HepG2 (cell line): ENCODE results near the gene STX4. TPM values are rescaled to one million over a fixed set of nuclear protein-coding genes. Genes with fewer than 3 reads are reported as not detected.

Experiments
- CENPX ChIP-seq: sonication (generic); formaldehyde crosslinking; IDR thresholded peaks from 2 replicates; pipeline ENCODE4 v1.9.0; 2021; ENCODE audit warnings: mild to moderate bottlenecking, missing genetic modification reagents, moderate library complexity
- CREB1 ChIP-seq, 2 experiments: fragments of 450-650 bp in 1 of 2; IDR thresholded peaks; 2 replicates each; pipeline ENCODE4 v1.6.1; 2016 to 2017; ENCODE audit warnings: control low read depth in 1 of 2, mild to moderate bottlenecking in 1 of 2, missing compliant biosample characterization in 1 of 2, missing genetic modification characterization in 1 of 2
- HNF4G ChIP-seq, 2 experiments: sonication (generic) in 1 of 2; formaldehyde crosslinking in 1 of 2; IDR thresholded peaks; 2 replicates each; pipeline versions ENCODE4 v1.4.0 to v1.6.1; 2011 to 2020; ENCODE audit warnings: borderline replicate concordance in 2 of 2, low read depth in 2 of 2, mild to moderate bottlenecking in 2 of 2, low read length in 1 of 2, missing genetic modification reagents in 1 of 2, moderate library complexity in 1 of 2
- KLF13 ChIP-seq: sonication (generic); formaldehyde crosslinking; IDR thresholded peaks from 2 replicates; pipeline ENCODE4 v1.4.0; 2020; ENCODE audit warnings: mild to moderate bottlenecking, missing genetic modification reagents
- RORA ChIP-seq: sonication (generic); formaldehyde crosslinking; IDR thresholded peaks from 2 replicates; pipeline ENCODE4 v1.5.0; 2020; ENCODE audit warnings: mild to moderate bottlenecking, missing genetic modification reagents, moderate library complexity
- TBP ChIP-seq: sonication (generic); formaldehyde crosslinking; IDR thresholded peaks from 2 replicates; pipeline ENCODE4 v1.5.0; 2020; ENCODE audit warnings: missing genetic modification reagents
- ZNF496 ChIP-seq: sonication (generic); formaldehyde crosslinking; IDR thresholded peaks from 2 replicates; pipeline ENCODE4 v1.8.1; 2023; ENCODE audit warnings: mild to moderate bottlenecking, moderate library complexity, missing genetic modification reagents; ENCODE audit not compliant: insufficient replicate concordance
- ZNF605 ChIP-seq: sonication (generic); formaldehyde crosslinking; IDR thresholded peaks from 2 replicates; pipeline ENCODE4 v1.8.0; 2022; ENCODE audit warnings: mild to moderate bottlenecking, missing genetic modification reagents
- ZNF709 ChIP-seq: sonication (generic); formaldehyde crosslinking; IDR thresholded peaks from 2 replicates; pipeline ENCODE4 v1.5.0; 2020; ENCODE audit warnings: mild to moderate bottlenecking, missing genetic modification reagents
- ZNF850 ChIP-seq: sonication (generic); formaldehyde crosslinking; conservative IDR thresholded peaks from 2 replicates; pipeline ENCODE4 v1.9.0; 2021; ENCODE audit warnings: mild to moderate bottlenecking, missing genetic modification reagents
- polyA plus RNA-seq, 8 experiments: library from polyadenylated mRNA; depleted of rRNA in 3 of 8; stranded (reverse) in 7 of 8; unstranded in 1 of 8; fragments of >200 nt; fragmentation: Illumina TruSeq in 4 of 8; extraction: Trizol in 4 of 8; gene quantifications; 2 replicates each; pipeline versions ENCODE4 v1.2.1 to v1.2.3, GENCODE V29; 2011 to 2016; ENCODE audit warnings: low read depth in 4 of 8, missing spikeins in 1 of 8, mixed read lengths in 1 of 8; ENCODE audit not compliant: insufficient read depth in 1 of 8
- total RNA-seq, 5 experiments: library from RNA; depleted of rRNA; stranded (reverse); fragments of >200 nt; fragmentation: Illumina TruSeq; extraction: Trizol; gene quantifications; 2 replicates each; pipeline ENCODE4 v1.2.3, GENCODE V29; 2016; ENCODE audit warnings: low read depth in 1 of 5
- TF ChIP-seq, protein P1 (sequence below), 2 experiments: fragments of 450-650 bp in 1 of 2; sonication (generic) in 1 of 2; formaldehyde crosslinking in 1 of 2; IDR thresholded peaks; 2 replicates each; pipeline versions ENCODE4 v1.6.1 to v1.8.0; 2016 to 2022; ENCODE audit warnings: antibody characterized with exemption in 1 of 2, mild to moderate bottlenecking in 1 of 2, missing genetic modification reagents in 1 of 2
- TF ChIP-seq, protein P2 (sequence below): sonication (generic); formaldehyde crosslinking; IDR thresholded peaks from 2 replicates; pipeline ENCODE4 v1.4.0; 2020; ENCODE audit warnings: missing genetic modification reagents
- TF ChIP-seq, protein P3 (sequence below), 2 experiments: sonication (generic) in 1 of 2; formaldehyde crosslinking in 1 of 2; IDR thresholded peaks; 2 replicates each; pipeline versions ENCODE4 v1.4.0 to v1.6.1; 2018 to 2020; ENCODE audit warnings: missing genetic modification reagents in 2 of 2, borderline replicate concordance in 1 of 2, low read depth in 1 of 2, mild to moderate bottlenecking in 1 of 2, missing biosample characterization in 1 of 2
- TF ChIP-seq, protein P4 (sequence below): sonication (generic); formaldehyde crosslinking; IDR thresholded peaks from 2 replicates; pipeline ENCODE4 v1.4.0; 2020; ENCODE audit warnings: missing genetic modification reagents; ENCODE audit errors: not compliant biosample characterization

Gene STX4
- total and polyA plus RNA-seq, 2 of the 13 experiments (the other 11 are each of a cell fraction or from before 2014, with no cell fraction given) = 29.2 to 34.6 TPM

DNA sequence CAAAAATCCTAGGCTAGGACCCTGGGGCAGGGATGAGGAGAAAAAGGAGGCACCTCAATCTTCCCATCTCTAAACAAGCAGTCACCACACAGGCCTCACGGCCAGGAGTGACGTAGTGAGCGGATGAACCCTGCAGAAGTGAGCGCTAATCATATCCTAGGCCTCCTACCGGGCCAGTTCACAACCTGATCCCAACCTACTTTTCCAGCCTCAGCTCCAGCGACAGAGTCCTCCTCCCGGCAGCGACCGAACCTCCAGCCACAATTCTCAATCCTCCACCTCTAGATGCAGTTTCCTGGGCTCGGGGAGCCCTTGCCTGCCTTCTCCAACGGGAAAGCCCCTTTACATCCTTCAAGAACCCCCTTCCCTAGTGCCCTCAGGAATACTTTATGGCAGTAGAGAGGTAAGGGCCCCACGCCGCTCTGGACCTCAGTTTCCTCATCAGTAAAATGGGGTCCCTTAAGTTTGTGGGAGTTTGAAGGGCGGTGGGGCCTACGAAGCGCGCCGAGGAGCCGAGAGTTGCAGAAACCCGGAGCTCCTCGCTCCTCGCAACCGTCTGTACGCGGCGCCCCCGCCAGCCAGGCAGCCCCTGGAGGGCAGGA is 39.3 kb downstream of the STX4 start (continued):
- TF ChIP-seq, protein P1, sequence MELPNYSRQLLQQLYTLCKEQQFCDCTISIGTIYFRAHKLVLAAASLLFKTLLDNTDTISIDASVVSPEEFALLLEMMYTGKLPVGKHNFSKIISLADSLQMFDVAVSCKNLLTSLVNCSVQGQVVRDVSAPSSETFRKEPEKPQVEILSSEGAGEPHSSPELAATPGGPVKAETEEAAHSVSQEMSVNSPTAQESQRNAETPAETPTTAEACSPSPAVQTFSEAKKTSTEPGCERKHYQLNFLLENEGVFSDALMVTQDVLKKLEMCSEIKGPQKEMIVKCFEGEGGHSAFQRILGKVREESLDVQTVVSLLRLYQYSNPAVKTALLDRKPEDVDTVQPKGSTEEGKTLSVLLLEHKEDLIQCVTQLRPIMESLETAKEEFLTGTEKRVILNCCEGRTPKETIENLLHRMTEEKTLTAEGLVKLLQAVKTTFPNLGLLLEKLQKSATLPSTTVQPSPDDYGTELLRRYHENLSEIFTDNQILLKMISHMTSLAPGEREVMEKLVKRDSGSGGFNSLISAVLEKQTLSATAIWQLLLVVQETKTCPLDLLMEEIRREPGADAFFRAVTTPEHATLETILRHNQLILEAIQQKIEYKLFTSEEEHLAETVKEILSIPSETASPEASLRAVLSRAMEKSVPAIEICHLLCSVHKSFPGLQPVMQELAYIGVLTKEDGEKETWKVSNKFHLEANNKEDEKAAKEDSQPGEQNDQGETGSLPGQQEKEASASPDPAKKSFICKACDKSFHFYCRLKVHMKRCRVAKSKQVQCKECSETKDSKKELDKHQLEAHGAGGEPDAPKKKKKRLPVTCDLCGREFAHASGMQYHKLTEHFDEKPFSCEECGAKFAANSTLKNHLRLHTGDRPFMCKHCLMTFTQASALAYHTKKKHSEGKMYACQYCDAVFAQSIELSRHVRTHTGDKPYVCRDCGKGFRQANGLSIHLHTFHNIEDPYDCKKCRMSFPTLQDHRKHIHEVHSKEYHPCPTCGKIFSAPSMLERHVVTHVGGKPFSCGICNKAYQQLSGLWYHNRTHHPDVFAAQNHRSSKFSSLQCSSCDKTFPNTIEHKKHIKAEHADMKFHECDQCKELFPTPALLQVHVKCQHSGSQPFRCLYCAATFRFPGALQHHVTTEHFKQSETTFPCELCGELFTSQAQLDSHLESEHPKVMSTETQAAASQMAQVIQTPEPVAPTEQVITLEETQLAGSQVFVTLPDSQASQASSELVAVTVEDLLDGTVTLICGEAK (IDR thresholded peaks at IDR 0.05) = no peak
- TF ChIP-seq, protein P1 (CRISPR knock-in tag; IDR thresholded peaks at IDR 0.05) = no peak
- TF ChIP-seq RORA (CRISPR knock-in tag) (peak; percentile 25; the same call in 1 of the 2 replicates), TBP (no peak), HNF4G (IDR thresholded peaks at IDR 0.05; ENCODE audit: borderline replicate concordance, low read depth, low read length) (no peak), HNF4G (CRISPR knock-in tag; IDR thresholded peaks at IDR 0.05; ENCODE audit: borderline replicate concordance, low read depth) (no peak), ZNF496 (CRISPR knock-in tag) (no peak), CENPX (CRISPR knock-in tag) (0 out of 2 replicates have a peak, but pooled peaks have one; percentile 29), ZNF605 (CRISPR knock-in tag) (peak; percentile 81), CREB1 (IDR thresholded peaks at IDR 0.05) (peak; percentile 75), CREB1 (CRISPR knock-in tag; IDR thresholded peaks at IDR 0.05) (0 out of 2 replicates have a peak, but pooled peaks have one; percentile 43), KLF13 (no peak), ZNF850 (CRISPR knock-in tag) (0 out of 2 replicates have a peak, but pooled peaks have one; percentile 30), ZNF709 (CRISPR knock-in tag) (peak; percentile 54; the same call in 1 of the 2 replicates)
- TF ChIP-seq, protein P2, sequence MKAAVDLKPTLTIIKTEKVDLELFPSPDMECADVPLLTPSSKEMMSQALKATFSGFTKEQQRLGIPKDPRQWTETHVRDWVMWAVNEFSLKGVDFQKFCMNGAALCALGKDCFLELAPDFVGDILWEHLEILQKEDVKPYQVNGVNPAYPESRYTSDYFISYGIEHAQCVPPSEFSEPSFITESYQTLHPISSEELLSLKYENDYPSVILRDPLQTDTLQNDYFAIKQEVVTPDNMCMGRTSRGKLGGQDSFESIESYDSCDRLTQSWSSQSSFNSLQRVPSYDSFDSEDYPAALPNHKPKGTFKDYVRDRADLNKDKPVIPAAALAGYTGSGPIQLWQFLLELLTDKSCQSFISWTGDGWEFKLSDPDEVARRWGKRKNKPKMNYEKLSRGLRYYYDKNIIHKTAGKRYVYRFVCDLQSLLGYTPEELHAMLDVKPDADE = no peak
- TF ChIP-seq, protein P3, sequence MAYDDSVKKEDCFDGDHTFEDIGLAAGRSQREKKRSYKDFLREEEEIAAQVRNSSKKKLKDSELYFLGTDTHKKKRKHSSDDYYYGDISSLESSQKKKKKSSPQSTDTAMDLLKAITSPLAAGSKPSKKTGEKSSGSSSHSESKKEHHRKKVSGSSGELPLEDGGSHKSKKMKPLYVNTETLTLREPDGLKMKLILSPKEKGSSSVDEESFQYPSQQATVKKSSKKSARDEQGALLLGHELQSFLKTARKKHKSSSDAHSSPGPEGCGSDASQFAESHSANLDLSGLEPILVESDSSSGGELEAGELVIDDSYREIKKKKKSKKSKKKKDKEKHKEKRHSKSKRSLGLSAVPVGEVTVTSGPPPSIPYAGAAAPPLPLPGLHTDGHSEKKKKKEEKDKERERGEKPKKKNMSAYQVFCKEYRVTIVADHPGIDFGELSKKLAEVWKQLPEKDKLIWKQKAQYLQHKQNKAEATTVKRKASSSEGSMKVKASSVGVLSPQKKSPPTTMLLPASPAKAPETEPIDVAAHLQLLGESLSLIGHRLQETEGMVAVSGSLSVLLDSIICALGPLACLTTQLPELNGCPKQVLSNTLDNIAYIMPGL (CRISPR knock-in tag; IDR thresholded peaks at IDR 0.05; ENCODE audit: borderline replicate concordance in 1 of 2, low read depth in 1 of 2) = peak; percentile 2 to 8; a peak in 2 of 4 replicates
- TF ChIP-seq, protein P4, sequence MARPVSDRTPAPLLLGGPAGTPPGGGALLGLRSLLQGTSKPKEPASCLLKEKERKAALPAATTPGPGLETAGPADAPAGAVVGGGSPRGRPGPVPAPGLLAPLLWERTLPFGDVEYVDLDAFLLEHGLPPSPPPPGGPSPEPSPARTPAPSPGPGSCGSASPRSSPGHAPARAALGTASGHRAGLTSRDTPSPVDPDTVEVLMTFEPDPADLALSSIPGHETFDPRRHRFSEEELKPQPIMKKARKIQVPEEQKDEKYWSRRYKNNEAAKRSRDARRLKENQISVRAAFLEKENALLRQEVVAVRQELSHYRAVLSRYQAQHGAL (CRISPR knock-in tag) = peak; percentile 36
